Nephron progenitor cell (in vitro differentiated cells): ENCODE measurements around the gene MAP2K1.

ENCODE experiments used
- DNase-seq: peaks from one replicate; pipeline ENCODE4 v3.0.0; 2021
- H3K27ac Mint-ChIP-seq: 2 replicates; pipeline ENCODE4 v1.8.0; 2021; ENCODE audit warnings: mild to moderate bottlenecking, moderate library complexity, mixed read lengths
- H3K27me3 Mint-ChIP-seq: 2 replicates; pipeline ENCODE4 v1.8.0; 2021; ENCODE audit warnings: mild to moderate bottlenecking, low read depth, mixed read lengths; ENCODE audit not compliant: poor library complexity
- H3K36me3 Mint-ChIP-seq: 2 replicates; pipeline ENCODE4 v1.8.0; 2021; ENCODE audit warnings: low read depth, mixed read lengths
- H3K4me1 Mint-ChIP-seq: 2 replicates; pipeline ENCODE4 v1.8.0; 2021; ENCODE audit warnings: mixed read lengths
- H3K4me3 Mint-ChIP-seq: 2 replicates; pipeline ENCODE4 v1.8.0; 2021; ENCODE audit warnings: mild to moderate bottlenecking, moderate library complexity, mixed read lengths
- H3K9me3 Mint-ChIP-seq: 2 replicates; pipeline ENCODE4 v1.8.0; 2021; ENCODE audit warnings: mild to moderate bottlenecking, moderate library complexity, mixed read lengths
- CTCF ChIP-seq: fragments of 200-600 bp; sonication (generic); IDR thresholded peaks from 2 replicates; pipeline ENCODE4 v1.5.0; 2021; ENCODE audit warnings: antibody characterized with exemption

MAP2K1 gene

GRCh38 chr15:66523926-66524325 is 137.2 kb downstream of the MAP2K1 start:
- peaks cover 10% of the 10 kb centered on the region for H3K36me3 Mint-ChIP-seq
- H3K27me3 Mint-ChIP-seq: no peaks in the 10 kb centered on the region
- no peaks in the 10 kb centered on the region for H3K9me3 Mint-ChIP-seq
- no peak overlapping the region for H3K27ac Mint-ChIP-seq
- DNase-seq: no peak
- no peak overlapping the region for H3K4me3 Mint-ChIP-seq
- H3K4me1 Mint-ChIP-seq: no peaks in the 10 kb centered on the region
- TF ChIP-seq CTCF: no peak

- H3K4me3 Mint-ChIP-seq: no peak overlapping the region
- H3K36me3 Mint-ChIP-seq: peaks cover 16% of the 10 kb centered on the region
- DNase-seq: no peak
- H3K27me3 Mint-ChIP-seq: no peaks in the 10 kb centered on the region
- no peak overlapping the region for H3K27ac Mint-ChIP-seq
- no peak for TF ChIP-seq CTCF
- H3K9me3 Mint-ChIP-seq: no peaks in the 10 kb centered on the region
- no peaks in the 10 kb centered on the region for H3K4me1 Mint-ChIP-seq
These were observed 138.1 kb downstream of the MAP2K1 start for GRCh38 chr15:66524838-66525237.

- H3K36me3 Mint-ChIP-seq: peaks cover 23% of the 10 kb centered on the region
- no peak for DNase-seq
- no peak for TF ChIP-seq CTCF
- H3K27me3 Mint-ChIP-seq: no peaks in the 10 kb centered on the region
- no peak overlapping the region for H3K4me3 Mint-ChIP-seq
- H3K4me1 Mint-ChIP-seq: no peaks in the 10 kb centered on the region
- H3K27ac Mint-ChIP-seq: no peak overlapping the region
- H3K9me3 Mint-ChIP-seq: no peaks in the 10 kb centered on the region
These were observed 148.3 kb downstream of the MAP2K1 start for GRCh38 chr15:66535056-66535455.
